Activated T-cell treated with anti-CD3 and anti-CD28 coated beads for 24 hours (primary cell): ENCODE results near the gene IBA57.
"Not testable (repeated sequence)": the region's sequence is repeated elsewhere in the genome, so short reads cannot be mapped to it uniquely, and the experiment has no call there.

ENCODE experiments used
- DNase-seq: peaks from one replicate; pipeline ENCODE4 v3.0.0-alpha.2; 2020; ENCODE audit warnings: low read depth

The IBA57 gene

DNA sequence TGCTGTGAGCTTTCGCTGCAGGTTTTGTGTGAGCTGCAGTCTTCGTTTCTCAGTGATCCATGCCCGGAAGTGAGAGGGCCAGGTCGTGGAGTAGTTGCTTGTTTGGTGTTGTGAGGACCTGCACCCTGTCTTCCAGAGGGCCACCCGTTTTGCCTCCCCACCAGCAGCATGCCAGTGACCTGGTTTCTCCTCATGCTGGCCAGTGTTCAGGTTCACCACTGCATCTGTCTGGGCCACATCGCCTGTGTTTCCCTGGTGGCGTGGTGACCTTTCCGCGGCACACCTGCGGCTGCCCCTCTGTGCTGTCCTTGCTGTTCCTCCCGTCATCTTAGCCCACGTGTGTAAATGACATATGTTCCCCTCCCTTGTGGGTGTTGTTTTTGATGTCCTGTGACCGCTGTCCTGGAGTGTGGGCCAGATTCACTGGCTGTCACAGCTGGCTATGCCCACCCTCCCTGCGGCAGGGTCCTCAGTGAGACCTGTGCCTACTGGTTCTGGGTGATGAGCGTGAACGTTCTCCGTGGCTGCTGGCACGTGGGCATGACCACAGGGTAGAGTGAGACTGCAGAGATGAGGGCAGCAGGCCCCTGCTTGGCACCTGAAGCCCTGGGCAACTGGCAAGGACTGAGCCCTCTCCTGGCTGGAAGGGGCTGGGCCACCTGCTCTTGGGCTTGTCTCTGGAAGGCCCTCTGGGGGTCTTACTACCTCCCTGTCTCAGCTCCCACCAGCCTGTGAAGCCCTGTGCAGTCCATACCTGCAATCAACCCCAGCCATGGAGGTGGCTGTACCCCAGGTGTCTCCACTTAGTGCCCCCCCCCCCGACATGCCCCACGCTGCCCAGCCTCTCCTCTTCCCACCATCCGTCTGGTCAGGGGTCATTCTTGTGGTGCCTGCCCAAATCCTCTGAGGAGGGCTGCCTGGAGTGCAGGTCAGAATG lies 7.3 kb downstream of the IBA57 start:
- DNase-seq = no peak

DNA sequence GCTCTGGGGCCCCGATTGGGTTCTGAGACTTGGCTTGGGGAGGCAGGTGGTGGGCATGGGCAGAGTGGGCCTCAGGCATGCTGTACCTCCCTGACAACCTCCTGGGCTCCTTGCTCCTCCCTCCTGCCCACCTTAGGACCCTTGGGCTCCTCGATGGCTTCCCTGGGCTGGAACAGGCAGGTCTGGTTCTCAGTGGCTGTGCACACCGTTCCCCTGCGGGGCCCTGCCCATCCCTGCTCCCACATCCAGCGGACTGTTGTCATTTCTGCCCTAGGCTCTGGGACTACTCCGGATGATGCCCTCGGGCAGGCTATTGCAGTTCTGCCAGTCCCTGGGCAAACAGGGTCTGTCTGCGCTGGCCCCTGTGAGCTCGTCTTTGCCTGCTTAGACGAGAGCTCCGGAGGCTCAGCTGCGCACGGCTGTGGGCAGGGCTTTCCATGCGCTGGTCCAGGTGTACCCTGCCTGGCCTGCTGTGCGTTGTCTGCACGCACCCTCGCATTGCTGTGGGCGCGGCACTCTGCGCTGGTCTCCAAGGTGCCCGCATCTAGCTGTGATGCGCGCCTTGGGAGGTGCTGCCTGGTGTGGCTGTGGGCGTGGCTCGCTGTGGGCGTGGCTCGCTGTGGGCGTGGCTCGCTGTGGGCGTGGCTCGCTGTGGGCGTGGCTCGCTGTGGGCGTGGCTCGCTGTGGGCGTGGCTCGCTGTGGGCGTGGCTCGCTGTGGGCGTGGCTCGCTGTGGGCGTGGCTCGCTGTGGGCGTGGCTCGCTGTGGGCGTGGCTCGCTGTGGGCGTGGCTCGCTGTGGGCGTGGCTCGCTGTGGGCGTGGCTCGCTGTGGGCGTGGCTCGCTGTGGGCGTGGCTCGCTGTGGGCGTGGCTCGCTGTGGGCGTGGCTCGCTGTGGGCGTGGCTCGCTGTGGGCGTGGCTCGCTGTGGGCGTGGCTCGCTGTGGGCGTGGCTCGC lies 8.2 kb downstream of the IBA57 start:
- peak; percentile 26 for DNase-seq

DNA sequence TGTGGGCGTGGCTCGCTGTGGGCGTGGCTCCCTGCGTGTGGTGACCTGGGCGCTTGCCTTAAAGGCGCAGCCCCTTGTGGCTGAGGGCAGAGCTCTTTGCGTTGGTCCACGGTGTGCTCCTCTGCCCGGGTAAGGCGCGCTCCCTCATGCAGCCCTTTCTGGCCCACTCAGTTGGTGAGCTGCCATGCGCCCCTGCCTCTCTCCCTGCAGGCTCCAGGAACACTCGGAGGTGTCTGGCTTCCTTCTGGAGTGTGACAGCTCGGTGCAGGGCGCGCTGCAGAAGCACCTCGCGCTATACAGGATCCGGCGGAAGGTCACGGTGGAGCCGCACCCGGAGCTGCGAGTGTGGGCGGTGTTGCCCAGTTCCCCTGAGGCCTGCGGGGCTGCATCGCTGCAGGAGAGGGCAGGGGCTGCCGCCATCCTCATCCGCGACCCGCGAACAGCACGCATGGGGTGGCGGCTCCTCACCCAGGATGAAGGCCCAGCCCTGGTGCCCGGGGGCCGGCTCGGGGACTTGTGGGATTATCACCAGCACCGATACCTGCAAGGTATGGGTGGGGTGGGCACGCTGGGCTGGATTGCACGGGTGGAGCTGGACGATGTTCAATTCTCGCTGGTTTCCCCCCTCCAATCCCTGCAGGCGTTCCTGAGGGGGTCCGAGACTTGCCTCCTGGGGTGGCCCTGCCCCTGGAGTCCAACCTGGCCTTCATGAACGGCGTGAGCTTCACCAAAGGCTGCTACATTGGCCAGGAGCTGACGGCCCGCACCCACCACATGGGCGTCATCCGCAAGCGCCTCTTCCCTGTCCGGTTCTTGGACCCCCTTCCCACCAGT lies 9.1 kb downstream of the IBA57 start:
- no peak for DNase-seq

DNA sequence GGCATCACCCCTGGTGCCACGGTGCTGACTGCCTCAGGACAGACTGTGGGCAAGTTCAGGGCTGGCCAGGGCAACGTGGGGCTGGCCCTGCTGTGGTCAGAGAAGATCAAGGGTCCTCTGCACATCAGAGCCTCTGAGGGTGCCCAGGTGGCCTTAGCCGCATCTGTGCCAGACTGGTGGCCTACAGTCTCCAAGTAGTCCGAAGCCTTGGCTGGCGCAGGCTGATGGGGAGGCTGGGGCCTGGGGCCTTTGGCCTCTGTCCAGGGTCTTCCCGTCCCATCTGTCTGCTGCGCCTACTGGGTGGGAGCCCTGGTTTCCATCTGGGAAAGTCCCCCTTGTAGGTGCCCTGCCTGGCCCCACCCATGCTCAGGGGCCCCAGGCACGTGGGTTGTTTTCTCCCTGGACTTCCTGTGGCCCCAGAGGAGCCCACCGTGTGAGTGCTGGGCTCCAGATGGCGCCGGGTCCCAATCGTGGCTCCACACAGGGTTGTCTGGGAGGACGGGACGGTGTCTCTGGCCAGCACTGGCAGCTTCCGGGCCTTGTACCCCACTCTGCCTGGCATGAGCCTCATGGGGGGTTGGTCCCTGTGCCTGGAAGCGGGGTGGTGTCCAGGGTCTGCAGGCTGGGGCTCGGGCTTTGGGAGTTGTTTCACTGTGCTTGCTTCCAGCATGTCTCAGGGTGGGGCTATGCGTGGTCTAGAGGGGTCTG lies 9.9 kb downstream of the IBA57 start:
- DNase-seq = no peak

- no peak for DNase-seq
These were observed 10.4 kb downstream of the IBA57 start for GRCh38 chr1:228176024-228176395.

- DNase-seq = no peak
These were observed 11.0 kb downstream of the IBA57 start for GRCh38 chr1:228176461-228177182.

GRCh38 chr1:228177183-228177475 lies 11.5 kb downstream of the IBA57 start:
- DNase-seq = no peak

DNA sequence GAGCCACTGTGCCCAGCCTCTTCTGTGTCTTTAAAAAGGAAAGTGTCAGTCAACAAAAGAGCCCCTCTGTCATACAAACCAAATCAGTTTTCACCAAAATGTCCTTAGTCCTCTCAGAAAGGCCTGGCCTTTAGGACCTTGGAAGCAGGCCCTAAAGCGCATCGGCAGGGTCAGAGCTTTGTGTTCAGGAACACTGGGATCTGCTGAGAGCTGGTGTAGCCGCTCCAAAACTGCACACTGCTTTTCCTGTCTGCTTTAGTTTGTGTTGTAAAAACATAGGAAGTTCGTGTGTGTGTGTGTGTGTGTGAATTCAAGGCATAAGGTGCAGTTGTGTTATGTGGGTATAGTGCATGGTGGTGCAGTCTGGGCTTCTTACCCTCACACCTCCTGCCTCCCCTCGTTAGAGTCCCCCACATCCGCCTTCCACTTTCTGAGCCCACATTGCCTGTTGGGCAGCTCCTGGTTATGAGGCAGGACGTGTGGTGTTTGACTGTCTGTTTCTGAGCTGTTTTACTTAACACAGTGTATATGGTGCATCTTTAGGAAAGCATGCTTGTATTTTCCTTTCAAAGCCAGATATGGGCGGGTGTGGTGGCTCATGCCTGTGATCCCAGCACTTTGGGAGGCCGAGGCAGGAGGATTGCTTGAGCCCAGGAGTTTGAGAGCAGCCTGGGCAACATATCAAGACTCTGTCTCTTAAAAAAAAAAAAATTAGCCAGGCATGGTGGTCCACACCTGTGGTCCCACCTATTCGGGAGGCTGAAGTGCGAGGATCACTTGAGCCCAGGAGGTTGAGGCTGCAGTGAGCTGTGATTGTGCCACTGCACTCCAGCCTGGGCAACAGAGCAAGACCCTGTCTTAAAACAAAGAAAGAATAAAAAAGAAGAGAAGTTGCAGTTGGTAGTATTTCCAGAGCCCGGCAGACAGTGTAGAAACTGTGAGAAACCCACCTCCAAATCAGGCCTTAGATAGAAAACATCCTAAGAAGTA lies 12.4 kb downstream of the IBA57 start:
- no peak for DNase-seq

- DNase-seq = no peak
These were observed 13.4 kb downstream of the IBA57 start for GRCh38 chr1:228178737-228179684.

GRCh38 chr1:228180271-228180958 lies 14.8 kb downstream of the IBA57 start:
- no peak for DNase-seq

DNA sequence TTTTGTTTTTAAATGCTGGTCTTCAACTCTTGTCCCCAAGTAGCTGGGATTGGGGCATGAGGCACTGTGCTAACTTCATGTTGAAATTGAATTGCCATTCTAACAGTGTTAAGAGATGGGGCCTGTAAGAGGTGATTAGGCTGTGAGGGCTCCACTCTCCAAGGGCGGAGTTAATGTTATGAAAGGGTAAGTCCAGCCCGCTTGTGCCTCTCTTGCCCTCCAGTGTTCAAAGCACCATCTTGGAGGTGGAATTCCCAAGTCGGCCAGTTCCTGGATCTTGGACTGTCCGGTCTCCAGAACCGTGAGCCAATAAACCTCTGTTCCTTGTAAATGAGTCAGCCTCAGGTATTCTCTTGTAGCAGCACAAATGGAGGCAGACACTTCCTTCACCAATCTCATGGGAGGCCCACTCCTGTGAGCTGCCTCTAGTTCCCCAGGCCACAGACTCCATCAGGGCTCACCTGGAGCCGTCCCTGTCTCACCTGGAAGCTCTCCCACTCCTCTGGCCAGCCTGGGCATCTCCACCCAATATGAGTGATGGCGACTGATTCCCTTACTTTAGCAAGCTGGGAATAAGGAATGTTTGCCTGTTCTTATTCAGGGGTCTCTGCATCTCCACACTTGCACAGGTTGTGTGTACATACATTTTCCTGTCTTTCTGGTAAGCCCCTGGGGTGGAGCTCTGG lies 15.5 kb downstream of the IBA57 start:
- no peak for DNase-seq

DNA sequence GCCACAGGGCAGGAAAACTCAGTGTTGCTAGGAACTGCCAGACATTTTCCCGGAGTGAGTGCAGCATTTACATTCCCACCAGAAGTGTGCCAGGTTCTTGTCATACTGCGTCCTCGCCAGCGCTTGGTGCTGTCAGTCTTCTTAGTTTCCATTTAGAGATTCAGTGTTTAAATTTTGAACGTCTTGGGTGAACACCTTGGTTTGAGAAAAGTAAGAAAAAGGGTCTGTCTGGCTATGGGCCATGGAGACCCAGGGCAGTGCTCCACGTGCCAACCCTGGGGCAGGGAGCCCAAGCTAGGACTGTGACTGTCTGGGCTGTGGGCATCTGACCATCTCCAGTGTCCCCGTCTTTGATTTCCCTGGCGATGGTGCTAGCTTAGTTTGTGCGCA lies 16.0 kb downstream of the IBA57 start:
- no peak for DNase-seq

- DNase-seq = no peak
These were observed 16.9 kb downstream of the IBA57 start for GRCh38 chr1:228182296-228183030.

DNA sequence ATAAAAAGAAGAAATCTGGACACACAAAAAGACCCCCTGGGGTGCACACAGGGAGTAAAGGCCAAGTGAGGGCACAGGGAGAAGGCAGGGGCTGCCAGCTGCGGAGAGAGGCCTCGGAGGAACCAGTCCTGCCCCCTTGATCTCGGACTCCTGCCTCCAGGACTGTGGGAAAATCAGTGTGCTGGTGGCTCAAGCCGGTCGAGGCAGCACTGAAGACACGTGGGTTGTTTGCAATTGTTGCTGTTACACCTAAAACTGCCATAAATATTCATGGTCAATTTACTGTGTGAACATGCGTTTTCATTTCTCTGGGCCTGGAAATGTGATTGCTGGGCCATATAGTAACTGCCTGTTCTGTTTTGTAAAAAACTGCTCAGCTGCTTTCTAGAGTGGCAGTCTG lies 18.5 kb downstream of the IBA57 start:
- no peak for DNase-seq

GRCh38 chr1:228185641-228185965 lies 20.0 kb downstream of the IBA57 start:
- no peak for DNase-seq

DNA sequence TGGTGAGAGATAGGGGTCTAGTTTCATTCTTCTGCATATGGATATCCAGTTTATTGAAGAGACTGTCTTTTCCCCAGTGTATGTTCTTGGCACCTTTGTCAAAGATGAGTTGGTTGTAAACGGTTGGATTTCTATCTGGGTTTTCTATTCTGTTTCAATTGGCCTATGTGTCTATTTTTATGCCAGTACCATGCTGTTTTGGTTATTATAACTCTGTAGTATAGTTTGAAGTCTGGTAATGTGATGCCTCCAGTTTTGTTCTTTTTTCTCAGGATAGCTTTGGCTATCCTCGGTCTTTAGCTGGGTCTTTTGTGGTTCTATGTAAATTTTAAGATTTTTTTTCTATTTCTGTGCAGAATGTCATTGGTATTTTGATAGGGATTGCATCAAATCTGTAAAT lies 22.6 kb downstream of the IBA57 start:
- DNase-seq = not testable (repeated sequence)

- no peak for DNase-seq
These were observed 24.6 kb downstream of the IBA57 start for GRCh38 chr1:228190182-228190581.
